Mucosa of gallbladder (tissue), 1 donor: ENCODE data around the gene MCC. TPM values are rescaled to one million over a fixed set of nuclear protein-coding genes. Genes with fewer than 3 reads are reported as not detected.

Source experiments
- DNase-seq: peaks from one replicate; pipeline ENCODE4 v3.0.0-alpha.2; 2020; ENCODE audit warnings: low spot score
- total RNA-seq: library from RNA; stranded (reverse); gene quantifications from one replicate; pipeline ENCODE4 v1.2.1, GENCODE V29; 2021
- donor health status: DM: no; HTN: no; CAD: no.

MCC gene
- total RNA-seq, 1 donor from 2014 or later, result 12.2 TPM

GRCh38 chr5:113115061-113115460 lies 373.2 kb downstream of the MCC start:
- DNase-seq, result no peak

GRCh38 chr5:113114559-113114958 lies 373.7 kb downstream of the MCC start:
- DNase-seq, result no peak

GRCh38 chr5:113112435-113112834 lies 375.8 kb downstream of the MCC start:
- DNase-seq, result no peak

GRCh38 chr5:113110117-113110516 lies 378.1 kb downstream of the MCC start:
- no peak for DNase-seq

GRCh38 chr5:113109344-113109743 lies 378.9 kb downstream of the MCC start:
- DNase-seq, result no peak

GRCh38 chr5:113108485-113108884 lies 379.8 kb downstream of the MCC start:
- DNase-seq, result no peak

GRCh38 chr5:113106821-113107220 lies 381.4 kb downstream of the MCC start:
- no peak for DNase-seq

- no peak for DNase-seq
Observed at GRCh38 chr5:113105693-113106280, 382.5 kb downstream of the MCC start.

GRCh38 chr5:113103330-113103729 lies 384.9 kb downstream of the MCC start:
- no peak for DNase-seq

- DNase-seq, result no peak
Observed at GRCh38 chr5:113102121-113102531, 386.1 kb downstream of the MCC start.

GRCh38 chr5:113100981-113101380 lies 387.3 kb downstream of the MCC start:
- no peak for DNase-seq

GRCh38 chr5:113099822-113100221 lies 388.4 kb downstream of the MCC start:
- no peak for DNase-seq

- DNase-seq, result no peak
Observed at GRCh38 chr5:113098378-113098777, 389.9 kb downstream of the MCC start.

GRCh38 chr5:113095831-113096230 lies 392.4 kb downstream of the MCC start:
- DNase-seq, result no peak

- DNase-seq, result no peak
Observed at GRCh38 chr5:113093558-113093957, 394.7 kb downstream of the MCC start.

GRCh38 chr5:113092683-113093082 lies 395.6 kb downstream of the MCC start:
- DNase-seq, result no peak

- no peak for DNase-seq
Observed at GRCh38 chr5:113091622-113092021, 396.6 kb downstream of the MCC start.

GRCh38 chr5:113090336-113091106 lies 397.7 kb downstream of the MCC start:
- no peak for DNase-seq

- no peak for DNase-seq
Observed at GRCh38 chr5:113089653-113090335, 398.5 kb downstream of the MCC start.

GRCh38 chr5:113087976-113088514 lies 400.2 kb downstream of the MCC start:
- no peak for DNase-seq

GRCh38 chr5:113085880-113086409 lies 402.3 kb downstream of the MCC start:
- no peak for DNase-seq

- no peak for DNase-seq
Observed at GRCh38 chr5:113085084-113085414, 403.2 kb downstream of the MCC start.
